HepG2 (cell line): ENCODE data around the gene GPC6. TPM values are rescaled to one million over a fixed set of nuclear protein-coding genes. Genes with fewer than 3 reads are reported as not detected.

Experiments
- ATAC-seq: fragments of 200-7000 bp; cut with Tn5 transposase; 3 replicates; pipeline ENCODE4 v1.9.1; 2020; ENCODE audit warnings: mild to moderate bottlenecking, moderate library complexity
- BruUV-seq: library from RNA; stranded (reverse); fragments of 400-500 nt; replicated peaks from 2 replicates; lab custom pipeline; 2021; lab: Mats Ljungman, UMichigan
- CTCF ChIA-PET: fragments of 300-600 bp; formaldehyde crosslinking; extraction: SDS; loops from one replicate; lab custom pipeline; 2021; ENCODE audit warnings: low total read pairs, inconsistent platforms, low intra/inter-chr PET ratio; lab: Yijun Ruan, JAX
- POLR2A ChIA-PET: fragments of 350-600 bp; sonication (Branson Sonifier 250); formaldehyde crosslinking; loops from one replicate; lab custom pipeline; 2020; ENCODE audit warnings: antibody characterized with exemption, inconsistent platforms; lab: Yijun Ruan, JAX
- DNase-seq: peaks from one replicate; pipeline ENCODE4 v3.0.0-alpha.2; 2015; ENCODE audit warnings: low spot score
- FAIRE-seq: peaks from 3 replicates; lab custom pipeline; 2011; peaks lifted over from hg19 to GRCh38; lab: Jason Lieb, UNC
- H2AFZ ChIP-seq: one replicate; pipeline ENCODE4 v1.6.1; 2011; ENCODE audit warnings: low read length, inconsistent platforms
- H3K27ac ChIP-seq: fragments of 300-600 bp; 3 replicates; pipeline ENCODE4 v1.8.0; 2011; ENCODE audit warnings: mixed run types, mild to moderate bottlenecking, mixed read lengths, low read length, inconsistent platforms; ENCODE audit not compliant: insufficient read depth; ENCODE audit errors: extremely low read length
- H3K27me3 ChIP-seq, 2 experiments: fragments of 200-600 bp in 1 of 2; 2 replicates in 1 of 2; 3 replicates in 1 of 2; pipeline versions ENCODE4 v1.6.0 to v1.8.0; 2011; ENCODE audit warnings: low read length in 2 of 2, mild to moderate bottlenecking in 2 of 2, moderate library complexity in 2 of 2, inconsistent platforms in 1 of 2; ENCODE audit not compliant: insufficient read depth in 2 of 2, control insufficient read depth in 1 of 2
- H3K36me3 ChIP-seq, 2 experiments: fragments of 200-600 bp in 1 of 2; replicated peaks in 1 of 2; 2 replicates in 1 of 2; 3 replicates in 1 of 2; pipeline versions ENCODE4 v1.5.1 to v1.8.0; 2011; ENCODE audit warnings: low read length in 2 of 2, inconsistent platforms in 1 of 2; ENCODE audit not compliant: insufficient read depth in 2 of 2, control insufficient read depth in 1 of 2
- H3K4me1 ChIP-seq: 2 replicates; pipeline ENCODE4 v1.5.1; 2012; ENCODE audit warnings: low read length, inconsistent platforms; ENCODE audit not compliant: insufficient read depth
- H3K4me2 ChIP-seq: 2 replicates; pipeline ENCODE4 v1.6.0; 2011; ENCODE audit warnings: low read depth, low read length, inconsistent platforms
- H3K4me3 ChIP-seq, 3 experiments: fragments of 200-600 bp in 1 of 3; sonication (generic), shearing (Covaris generic) in 1 of 3; replicated peaks in 1 of 3; 2 replicates each; pipeline ENCODE4 v1.5.1; 2011 to 2016; ENCODE audit warnings: low read length in 3 of 3, inconsistent platforms in 2 of 3, low read depth in 2 of 3, mild to moderate bottlenecking in 2 of 3, control low read depth in 1 of 3, mixed read lengths in 1 of 3; ENCODE audit not compliant: insufficient read depth in 1 of 3
- H3K79me2 ChIP-seq: one replicate; pipeline ENCODE4 v1.6.1; 2011; ENCODE audit warnings: low read length, inconsistent platforms; ENCODE audit not compliant: insufficient read depth
- H3K9ac ChIP-seq: 2 replicates; pipeline ENCODE4 v1.6.0; 2011; ENCODE audit warnings: mild to moderate bottlenecking, low read depth, low read length, inconsistent platforms; ENCODE audit not compliant: insufficient read depth
- H3K9me3 ChIP-seq: 2 replicates; pipeline ENCODE4 v1.5.1; 2012; ENCODE audit warnings: mild to moderate bottlenecking, low read length
- H4K20me1 ChIP-seq: 2 replicates; pipeline ENCODE4 v1.6.0; 2011; ENCODE audit warnings: inconsistent platforms, mild to moderate bottlenecking, low read length, moderate library complexity; ENCODE audit not compliant: insufficient read depth
- ATF7-NPFF ChIP-seq: sonication (generic); formaldehyde crosslinking; IDR thresholded peaks from 2 replicates; pipeline ENCODE4 v1.8.1; 2023; ENCODE audit warnings: mild to moderate bottlenecking, low read depth, missing genetic modification reagents, moderate library complexity
- JARID2 ChIP-seq: sonication (generic); formaldehyde crosslinking; IDR thresholded peaks from 2 replicates; pipeline ENCODE4 v1.8.1; 2023; ENCODE audit warnings: missing genetic modification reagents, inconsistent platforms; ENCODE audit not compliant: insufficient replicate concordance
- JDP2 ChIP-seq: sonication (generic); formaldehyde crosslinking; IDR thresholded peaks from 2 replicates; pipeline ENCODE4 v1.8.1; 2022; ENCODE audit warnings: missing genetic modification reagents, borderline replicate concordance
- KLF9 ChIP-seq: IDR thresholded peaks from 2 replicates; pipeline ENCODE4 v1.6.1; 2016; ENCODE audit warnings: low read depth
- NFE2 ChIP-seq: sonication (generic); formaldehyde crosslinking; IDR thresholded peaks from 2 replicates; pipeline ENCODE4 v1.4.0; 2020; ENCODE audit warnings: missing genetic modification reagents
- POLR2AphosphoS5 ChIP-seq: IDR thresholded peaks from 2 replicates; pipeline ENCODE4 v1.6.1; 2012; ENCODE audit warnings: low read depth, low read length
- PTBP1 ChIP-seq: fragments of 200-400 bp; formaldehyde crosslinking; IDR thresholded peaks from 2 replicates; pipeline ENCODE4 v1.6.1; 2018; ENCODE audit warnings: low read length, low read depth; ENCODE audit not compliant: poor library complexity, severe bottlenecking
- RFX3 ChIP-seq: IDR thresholded peaks from 2 replicates; pipeline ENCODE4 v1.6.1; 2016; ENCODE audit warnings: missing biosample characterization, missing genetic modification reagents
- TSC22D2 ChIP-seq: sonication (generic); formaldehyde crosslinking; IDR thresholded peaks from 2 replicates; pipeline ENCODE4 v1.5.1; 2020; ENCODE audit warnings: missing genetic modification reagents, mild to moderate bottlenecking, borderline replicate concordance
- XBP1 ChIP-seq: sonication (generic); formaldehyde crosslinking; IDR thresholded peaks from 2 replicates; pipeline ENCODE4 v1.5.0; 2020; ENCODE audit warnings: missing genetic modification reagents
- ZNF207 ChIP-seq: fragments of 450-650 bp; IDR thresholded peaks from 2 replicates; pipeline ENCODE4 v1.6.1; 2016; ENCODE audit warnings: antibody characterized with exemption, borderline replicate concordance
- ZNF337 ChIP-seq: sonication (generic); formaldehyde crosslinking; IDR thresholded peaks from 2 replicates; pipeline ENCODE4 v1.5.1; 2020; ENCODE audit warnings: missing genetic modification reagents, low read depth, mild to moderate bottlenecking, borderline replicate concordance
- ZNF652 ChIP-seq: IDR thresholded peaks from 2 replicates; pipeline ENCODE4 v1.6.1; 2016; ENCODE audit warnings: low read depth, borderline replicate concordance
- ZSCAN12 ChIP-seq: sonication (generic); formaldehyde crosslinking; IDR thresholded peaks from 2 replicates; pipeline ENCODE4 v1.9.0; 2021; ENCODE audit warnings: mild to moderate bottlenecking, missing genetic modification reagents
- ZSCAN29 ChIP-seq: sonication (generic); formaldehyde crosslinking; conservative IDR thresholded peaks from 2 replicates; pipeline ENCODE4 v1.4.0; 2020; ENCODE audit warnings: mild to moderate bottlenecking, missing genetic modification reagents
- ZSCAN9 ChIP-seq: IDR thresholded peaks from 2 replicates; pipeline ENCODE4 v1.6.1; 2016; ENCODE audit warnings: borderline replicate concordance
- WGBS: methylation state at CpG from one replicate; pipeline ENCODE4 v1.1.6; 2017; ENCODE audit warnings: low lambda C conversion rate; 5-methylcytosine and 5-hydroxymethylcytosine counted together
- in situ Hi-C: cut with HindIII; loops from 2 replicates; pipeline ENCODE4 v1.10.0; 2017; ENCODE audit warnings: low pct_unique_long_range_greater_than_20kb; ENCODE audit not compliant: extremely low pct_ligation_motif_present
- intact Hi-C: fragments of 100-400 bp; cut with micrococcal nuclease; formaldehyde crosslinking; loops from one replicate; pipeline ENCODE4 v1.10.0; 2022; ENCODE audit not compliant: unreplicated experiment
- polyA plus RNA-seq, 8 experiments: library from polyadenylated mRNA; depleted of rRNA in 3 of 8; stranded (reverse) in 7 of 8; unstranded in 1 of 8; fragments of >200 nt; fragmentation: Illumina TruSeq in 4 of 8; extraction: Trizol in 4 of 8; gene quantifications; 2 replicates each; pipeline versions ENCODE4 v1.2.1 to v1.2.3, GENCODE V29; 2011 to 2016; ENCODE audit warnings: low read depth in 4 of 8, missing spikeins in 1 of 8, mixed read lengths in 1 of 8; ENCODE audit not compliant: insufficient read depth in 1 of 8
- total RNA-seq, 5 experiments: library from RNA; depleted of rRNA; stranded (reverse); fragments of >200 nt; fragmentation: Illumina TruSeq; extraction: Trizol; gene quantifications; 2 replicates each; pipeline ENCODE4 v1.2.3, GENCODE V29; 2016; ENCODE audit warnings: low read depth in 1 of 5
- TF ChIP-seq, protein P1 (sequence below): sonication (generic); formaldehyde crosslinking; IDR thresholded peaks from 2 replicates; pipeline ENCODE4 v1.5.1; 2020; ENCODE audit warnings: mild to moderate bottlenecking, missing genetic modification reagents, borderline replicate concordance

GPC6 gene
- total and polyA plus RNA-seq, 2 of the 13 experiments (the other 11 are each of a cell fraction or from before 2014, with no cell fraction given) = 24.5 to 33.9 TPM

DNA sequence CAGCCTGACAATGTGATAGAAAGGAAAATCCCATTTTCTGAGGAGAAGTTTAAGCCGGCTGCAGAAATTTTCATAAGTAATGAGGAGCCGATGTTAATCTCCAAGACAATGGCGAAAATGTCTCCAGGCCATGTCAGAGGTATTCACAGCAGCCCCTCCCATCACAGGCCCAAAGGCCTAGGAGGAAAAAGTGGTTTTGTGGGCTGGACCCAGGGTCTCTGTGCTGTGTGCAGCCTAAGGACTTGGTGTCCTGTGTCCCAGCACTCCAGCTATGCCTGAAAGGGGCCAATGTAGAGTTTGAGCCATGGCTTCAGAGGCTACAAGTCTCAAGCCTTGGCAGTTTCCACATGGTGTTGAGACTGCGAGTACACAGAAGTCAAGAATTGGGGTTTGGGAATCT, 32.9 kb upstream of the GPC6 start:
- TF ChIP-seq POLR2AphosphoS5 (no peak), ZSCAN9 (CRISPR knock-in tag) (no peak), ZSCAN12 (CRISPR knock-in tag) (no peak), KLF9 (CRISPR knock-in tag) (no peak), XBP1 (CRISPR knock-in tag) (no peak), JARID2 (no peak), ZSCAN29 (CRISPR knock-in tag) (no peak), ATF7-NPFF (CRISPR knock-in tag) (no peak)
- H3K9me3 ChIP-seq = peaks cover 22% of the 10 kb centered on the region; the same call in 1 of the 2 replicates
- no peak for FAIRE-seq
- DNase-seq = no peak
- no peaks in the 10 kb centered on the region for H3K79me2 ChIP-seq
- H3K27me3 ChIP-seq = no peaks in the 10 kb centered on the region
- no peaks in the 10 kb centered on the region for H3K4me1 ChIP-seq
- no peak overlapping the region for H2AFZ ChIP-seq
- BruUV-seq = no TSS peak
- ChIA-PET CTCF (no interaction called here), POLR2A (no interaction called here)
- H3K36me3 ChIP-seq = no peaks in the 10 kb centered on the region
- no peaks in the 10 kb centered on the region for H4K20me1 ChIP-seq
- intact Hi-C loops (no loop called here), in situ Hi-C loops (no loop called here)
- H3K9ac ChIP-seq = no peak overlapping the region
- no peak overlapping the region for H3K27ac ChIP-seq
- no peak for ATAC-seq
- no peak overlapping the region for H3K4me2 ChIP-seq
- 38% methylated on average over 3 of the region's 4 CpGs for WGBS
- no peak overlapping the region for H3K4me3 ChIP-seq

DNA sequence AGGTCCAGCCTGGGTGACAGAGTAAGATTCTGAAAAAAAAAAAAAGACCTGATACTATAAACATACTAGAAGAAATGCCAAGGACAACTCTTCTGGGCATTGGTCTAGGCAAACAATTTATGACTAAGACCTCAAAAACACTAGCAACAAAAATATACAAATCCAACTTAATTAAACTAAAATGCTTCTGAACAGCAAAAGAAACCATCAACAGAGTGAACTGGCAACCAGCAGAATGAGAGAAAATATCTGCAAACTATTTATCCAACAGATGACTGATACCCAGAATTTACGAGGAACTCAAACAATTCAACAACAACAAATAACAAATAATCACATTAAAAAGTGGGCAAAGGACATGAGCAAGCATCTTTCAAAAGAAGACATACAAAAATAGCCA, 26.8 kb upstream of the GPC6 start:
- intact Hi-C loops = no loop called here

More for the DNA sequence above, 26.8 kb upstream of the GPC6 start:
- Histone ChIP-seq H2AFZ (no peak overlapping the region), H3K79me2 (no peaks in the 10 kb centered on the region), H3K4me3 (no peak overlapping the region), H3K4me2 (no peak overlapping the region), H3K36me3 (no peaks in the 10 kb centered on the region), H3K9me3 (peaks cover 2% of the 10 kb centered on the region; the same call in 1 of the 2 replicates), H3K9ac (no peak overlapping the region), H3K27me3 (no peaks in the 10 kb centered on the region), H3K27ac (no peak overlapping the region), H3K4me1 (peaks cover 16% of the 10 kb centered on the region), H4K20me1 (no peaks in the 10 kb centered on the region)
- no peak for ATAC-seq
- POLR2A ChIA-PET = no interaction called here
- in situ Hi-C loops = no loop called here
- BruUV-seq = no TSS peak
- 84% methylated on average over 1 of the region's 1 CpG for WGBS
- CTCF ChIA-PET = no interaction called here
- DNase-seq = no peak
- FAIRE-seq = no peak
- TF ChIP-seq RFX3 (no peak), ZNF337 (CRISPR knock-in tag) (no peak), NFE2 (CRISPR knock-in tag) (no peak), JDP2 (CRISPR knock-in tag) (no peak), PTBP1 (no peak), TSC22D2 (CRISPR knock-in tag) (no peak), ZNF207 (no peak), ZNF652 (CRISPR knock-in tag) (no peak)
- TF ChIP-seq, protein P1, sequence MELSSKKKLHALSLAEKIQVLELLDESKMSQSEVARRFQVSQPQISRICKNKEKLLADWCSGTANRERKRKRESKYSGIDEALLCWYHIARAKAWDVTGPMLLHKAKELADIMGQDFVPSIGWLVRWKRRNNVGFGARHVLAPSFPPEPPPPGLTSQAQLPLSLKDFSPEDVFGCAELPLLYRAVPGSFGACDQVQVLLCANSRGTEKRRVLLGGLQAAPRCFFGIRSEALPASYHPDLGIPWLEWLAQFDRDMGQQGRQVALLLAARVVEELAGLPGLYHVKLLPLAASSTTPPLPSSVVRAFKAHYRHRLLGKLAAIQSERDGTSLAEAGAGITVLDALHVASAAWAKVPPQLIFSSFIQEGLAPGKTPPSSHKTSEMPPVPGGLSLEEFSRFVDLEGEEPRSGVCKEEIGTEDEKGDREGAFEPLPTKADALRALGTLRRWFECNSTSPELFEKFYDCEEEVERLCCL (CRISPR knock-in tag) = no peak
